Lung (tissue), 12 donors: ENCODE results near the gene AKAP11. TPM values are rescaled to one million over a fixed set of nuclear protein-coding genes. Genes with fewer than 3 reads are reported as not detected.

Experiments used
- ATAC-seq: fragments of 200-7000 bp; cut with Tn5 transposase; one replicate; pipeline ENCODE4 v1.9.1; 2020; ENCODE audit warnings: moderate number of reproducible peaks; ENCODE audit not compliant: insufficient read depth, low FRiP score
- DNase-seq, 3 donors: peaks; one replicate each; pipeline ENCODE4 v3.0.0-alpha.2; 2013 to 2017
- H3K27ac ChIP-seq, 2 donors: one replicate each; pipeline ENCODE4 v1.5.1; 2013; ENCODE audit warnings: mild to moderate bottlenecking in 2 of 2, moderate library complexity in 2 of 2, control low read depth in 1 of 2, inconsistent platforms in 1 of 2, low read depth in 1 of 2, low read length in 1 of 2
- H3K27me3 ChIP-seq, 3 donors: one replicate each; pipeline ENCODE4 v1.5.1; 2013; ENCODE audit warnings: low read length in 2 of 3; ENCODE audit not compliant: control insufficient read depth in 3 of 3, insufficient read depth in 3 of 3
- H3K36me3 ChIP-seq, 4 donors: one replicate each; pipeline ENCODE4 v1.5.1; 2013; ENCODE audit warnings: low read length in 4 of 4, mild to moderate bottlenecking in 1 of 4, moderate library complexity in 1 of 4; ENCODE audit not compliant: control insufficient read depth in 4 of 4, insufficient read depth in 4 of 4
- H3K4me1 ChIP-seq, 5 donors: one replicate each; pipeline ENCODE4 v1.5.1; 2013; ENCODE audit warnings: low read length in 5 of 5, mild to moderate bottlenecking in 2 of 5, moderate library complexity in 1 of 5; ENCODE audit not compliant: control insufficient read depth in 5 of 5, insufficient read depth in 5 of 5
- H3K4me3 ChIP-seq: one replicate; pipeline ENCODE4 v1.5.1; 2013; ENCODE audit warnings: mild to moderate bottlenecking, control low read depth, moderate library complexity
- H3K9ac ChIP-seq, 2 donors: one replicate each; pipeline ENCODE4 v1.5.1; 2013; ENCODE audit warnings: low read length in 2 of 2, control low read depth in 1 of 2; ENCODE audit not compliant: insufficient read depth in 1 of 2
- H3K9me3 ChIP-seq, 4 donors: one replicate each; pipeline ENCODE4 v1.5.1; 2013; ENCODE audit warnings: low read length in 3 of 4, mild to moderate bottlenecking in 1 of 4, moderate library complexity in 1 of 4; ENCODE audit not compliant: control insufficient read depth in 4 of 4, insufficient read depth in 3 of 4
- CTCF ChIP-seq: IDR thresholded peaks from 2 replicates; pipeline ENCODE4 v1.5.1; 2012; ENCODE audit warnings: mild to moderate bottlenecking; ENCODE audit errors: control extremely low read depth, extremely low read depth
- WGBS, 2 donors: extraction: QIAGEN DNeasy Blood & Tissue Kit; methylation state at CpG; one replicate each; pipeline ENCODE4 v1.1.7; 2013; 5-methylcytosine and 5-hydroxymethylcytosine counted together
- polyA plus RNA-seq, 2 donors: library from polyadenylated mRNA; stranded (reverse); fragments of 200-250 nt; gene quantifications; one replicate each; pipeline ENCODE4 v1.2.1, GENCODE V29; 2013
- total RNA-seq, 2 donors: library from RNA; depleted of rRNA in 1 of 2; stranded (reverse); fragments of >200 nt in 1 of 2; gene quantifications; one replicate each; pipeline ENCODE4 v1.2.1, GENCODE V29; 2014 to 2021
- donor health status: control.
- donor health status: control.
- donor health status: Bipolar disorder and iron deficiency.
- donor health status: healthy.
- donor health status: DM: yes; HTN: yes; CAD: no.

AKAP11 gene
- total and polyA plus RNA-seq, 4 donors, result 6.8 to 60.1 (median 16.0) TPM

- TF ChIP-seq CTCF, result no peak
- peaks cover 0 to 10% (median 0%) of the 10 kb centered on the region in 5 donors for H3K4me1 ChIP-seq
- ATAC-seq, result no peak
- H3K36me3 ChIP-seq, result peaks cover 0 to 5% (median 1%) of the 10 kb centered on the region in 4 donors
- 56 to 84% methylated on average over 1 of the region's 1 CpG for WGBS, 2 donors
- no peaks in the 10 kb centered on the region for H3K9me3 ChIP-seq
- H3K27ac ChIP-seq, result no peak overlapping the region
- no peak overlapping the region for H3K4me3 ChIP-seq
- DNase-seq, result no peak
- no peaks in the 10 kb centered on the region for H3K27me3 ChIP-seq
- H3K9ac ChIP-seq, result no peak overlapping the region
Measured at GRCh38 chr13:42233726-42234125, 38.2 kb upstream of the AKAP11 start.

- 98 to 100% methylated on average over 1 of the region's 1 CpG for WGBS, 2 donors
- Histone ChIP-seq H3K36me3 (no peaks in the 10 kb centered on the region), H3K4me1 (peaks cover 0 to 12% (median 1%) of the 10 kb centered on the region in 5 donors), H3K4me3 (no peak overlapping the region), H3K27me3 (no peaks in the 10 kb centered on the region), H3K9me3 (no peaks in the 10 kb centered on the region), H3K9ac (no peak overlapping the region), H3K27ac (no peak overlapping the region)
- ATAC-seq (no peak), DNase-seq (peak in 2 of 3 donors; percentile 42 to 69)
- no peak for TF ChIP-seq CTCF
Measured at GRCh38 chr13:42239161-42239560, 32.8 kb upstream of the AKAP11 start.

- H3K36me3 ChIP-seq, result no peaks in the 10 kb centered on the region
- TF ChIP-seq CTCF, result no peak
- H3K27me3 ChIP-seq, result no peaks in the 10 kb centered on the region
- H3K4me3 ChIP-seq, result no peak overlapping the region
- H3K27ac ChIP-seq, result no peak overlapping the region
- DNase-seq (no peak), ATAC-seq (no peak)
- H3K9ac ChIP-seq, result no peak overlapping the region
- no peaks in the 10 kb centered on the region for H3K9me3 ChIP-seq
- H3K4me1 ChIP-seq, result peaks cover 0 to 12% (median 1%) of the 10 kb centered on the region in 5 donors
Measured at GRCh38 chr13:42239644-42240043, 32.3 kb upstream of the AKAP11 start.

- no peak for ATAC-seq
- no peaks in the 10 kb centered on the region for H3K9me3 ChIP-seq
Measured at GRCh38 chr13:42246541-42246940, 25.4 kb upstream of the AKAP11 start.

More at GRCh38 chr13:42246541-42246940, 25.4 kb upstream of the AKAP11 start:
- no peak for DNase-seq
- H3K9ac ChIP-seq, result no peak overlapping the region
- 96% methylated on average over 8 of the region's 8 CpGs for WGBS, 2 donors
- no peaks in the 10 kb centered on the region for H3K36me3 ChIP-seq
- no peak overlapping the region for H3K4me3 ChIP-seq
- H3K4me1 ChIP-seq, result peaks cover 0 to 1% (median 0%) of the 10 kb centered on the region in 5 donors
- H3K27me3 ChIP-seq, result no peaks in the 10 kb centered on the region
- no peak for TF ChIP-seq CTCF
- no peak overlapping the region for H3K27ac ChIP-seq
